ENCODE data around the gene HSD17B10. TPM values are rescaled to one million over a fixed set of nuclear protein-coding genes. Genes with fewer than 3 reads are reported as not detected.

Gene HSD17B10
- total RNA-seq, 2 donors from 2014 or later = 107 to 120 TPM

GRCh38 chrX:53429755-53430154 lies 4.4 kb downstream of the HSD17B10 start:
- Histone ChIP-seq H3K36me3 (ENCODE audit: control insufficient read depth, insufficient read depth, low read length) (no peaks in the 10 kb centered on the region), H3K9ac (ENCODE audit: extremely low read depth, low read length, poor library complexity, severe bottlenecking) (no peak overlapping the region), H3K4me1 (ENCODE audit: control insufficient read depth, insufficient read depth, low read length) (no peaks in the 10 kb centered on the region), H3K9me3 (ENCODE audit: control insufficient read depth, low read length) (no peaks in the 10 kb centered on the region), H3K27ac (ENCODE audit: low read depth, low read length) (no peak overlapping the region), H3K27me3 (ENCODE audit: control insufficient read depth, insufficient read depth, low read length, poor library complexity, severe bottlenecking) (no peaks in the 10 kb centered on the region), H3K4me3 (ENCODE audit: low read length) (no peak overlapping the region)
- Mint-ChIP-seq H3K27me3 (ENCODE audit: insufficient read depth) (no peaks in the 10 kb centered on the region), H3K4me3 (no peak overlapping the region), H3K4me1 (no peaks in the 10 kb centered on the region), H3K27ac (no peak overlapping the region), H3K36me3 (ENCODE audit: low read depth) (peaks cover 27% of the 10 kb centered on the region), H3K9me3 (peaks cover 75% of the 10 kb centered on the region)
- no peak for TF ChIP-seq CTCF (conservative IDR thresholded peaks at IDR 0.05)
- WGBS, 2 experiments (ENCODE audit: insufficient coverage in 1 of 2, insufficient read length in 1 of 2) = 80 to 94% methylated on average over 1 to 8 of the region's 8 CpGs
- DNase-seq = no peak

GRCh38 chrX:53422861-53423306 lies 11.3 kb downstream of the HSD17B10 start, which contains the start of gene RIBC1:
Gene RIBC1, plus strand, starts transcription at chrX:53422873. Its CDS starts 3,404 bp downstream, at chrX:53426277.
- peak within 1 kb of the TSS; percentile 92 for H3K27ac ChIP-seq (ENCODE audit: low read depth, low read length)
- TF ChIP-seq CTCF (conservative IDR thresholded peaks at IDR 0.05) = no peak
- no peaks in the 10 kb centered on the region for H3K27me3 Mint-ChIP-seq (ENCODE audit: insufficient read depth)
- H3K36me3 ChIP-seq (ENCODE audit: control insufficient read depth, insufficient read depth, low read length) = no peaks in the 10 kb centered on the region
- H3K27ac Mint-ChIP-seq = peak within 1 kb of the TSS; percentile 97
- DNase-seq = no peak
- peaks cover 4% of the 10 kb centered on the region for H3K4me1 Mint-ChIP-seq
- H3K4me3 ChIP-seq (ENCODE audit: low read length) = peak within 1 kb of the TSS; percentile 85
- no peaks in the 10 kb centered on the region for H3K9me3 ChIP-seq (ENCODE audit: control insufficient read depth, low read length)
- no peaks in the 10 kb centered on the region for H3K4me1 ChIP-seq (ENCODE audit: control insufficient read depth, insufficient read depth, low read length)
- peaks cover 2% of the 10 kb centered on the region for H3K36me3 Mint-ChIP-seq (ENCODE audit: low read depth)
- no peaks in the 10 kb centered on the region for H3K27me3 ChIP-seq (ENCODE audit: control insufficient read depth, insufficient read depth, low read length, poor library complexity, severe bottlenecking)
- 0% methylated on average over 1 to 13 of the region's 17 CpGs for WGBS, 2 experiments (ENCODE audit: insufficient coverage in 1 of 2, insufficient read length in 1 of 2)
- H3K4me3 Mint-ChIP-seq = peak within 1 kb of the TSS; percentile 76
- peaks cover 66% of the 10 kb centered on the region for H3K9me3 Mint-ChIP-seq
- H3K9ac ChIP-seq (ENCODE audit: extremely low read depth, low read length, poor library complexity, severe bottlenecking) = peak within 1 kb of the TSS; percentile 93

GRCh38 chrX:53422086-53422860 lies 11.9 kb downstream of the HSD17B10 start, which contains the start of gene SMC1A:
Gene SMC1A, minus strand, starts transcription at chrX:53422654. Its CDS starts 54 bp downstream, at chrX:53422600.
- H3K27ac Mint-ChIP-seq = peak within 1 kb of the TSS; percentile 97
- Histone ChIP-seq H3K27ac (ENCODE audit: low read depth, low read length) (peak within 1 kb of the TSS; percentile 92), H3K9me3 (ENCODE audit: control insufficient read depth, low read length) (no peaks in the 10 kb centered on the region), H3K9ac (ENCODE audit: extremely low read depth, low read length, poor library complexity, severe bottlenecking) (peak within 1 kb of the TSS; percentile 93), H3K27me3 (ENCODE audit: control insufficient read depth, insufficient read depth, low read length, poor library complexity, severe bottlenecking) (no peaks in the 10 kb centered on the region), H3K4me1 (ENCODE audit: control insufficient read depth, insufficient read depth, low read length) (no peaks in the 10 kb centered on the region), H3K36me3 (ENCODE audit: control insufficient read depth, insufficient read depth, low read length) (no peaks in the 10 kb centered on the region), H3K4me3 (ENCODE audit: low read length) (peak within 1 kb of the TSS; percentile 85)
- peaks cover 66% of the 10 kb centered on the region for H3K9me3 Mint-ChIP-seq
- peak; percentile 97 for DNase-seq
- H3K4me3 Mint-ChIP-seq = peak within 1 kb of the TSS; percentile 76
- H3K27me3 Mint-ChIP-seq (ENCODE audit: insufficient read depth) = no peaks in the 10 kb centered on the region
- peaks cover 4% of the 10 kb centered on the region for H3K4me1 Mint-ChIP-seq
- no peak for TF ChIP-seq CTCF (conservative IDR thresholded peaks at IDR 0.05)
- WGBS, 2 experiments (ENCODE audit: insufficient coverage in 1 of 2, insufficient read length in 1 of 2) = 0 to 1% methylated on average over 26 to 75 of the region's 75 CpGs
- peaks cover 2% of the 10 kb centered on the region for H3K36me3 Mint-ChIP-seq (ENCODE audit: low read depth)
